Measurements from ENCODE around the gene RHOD.

DNA sequence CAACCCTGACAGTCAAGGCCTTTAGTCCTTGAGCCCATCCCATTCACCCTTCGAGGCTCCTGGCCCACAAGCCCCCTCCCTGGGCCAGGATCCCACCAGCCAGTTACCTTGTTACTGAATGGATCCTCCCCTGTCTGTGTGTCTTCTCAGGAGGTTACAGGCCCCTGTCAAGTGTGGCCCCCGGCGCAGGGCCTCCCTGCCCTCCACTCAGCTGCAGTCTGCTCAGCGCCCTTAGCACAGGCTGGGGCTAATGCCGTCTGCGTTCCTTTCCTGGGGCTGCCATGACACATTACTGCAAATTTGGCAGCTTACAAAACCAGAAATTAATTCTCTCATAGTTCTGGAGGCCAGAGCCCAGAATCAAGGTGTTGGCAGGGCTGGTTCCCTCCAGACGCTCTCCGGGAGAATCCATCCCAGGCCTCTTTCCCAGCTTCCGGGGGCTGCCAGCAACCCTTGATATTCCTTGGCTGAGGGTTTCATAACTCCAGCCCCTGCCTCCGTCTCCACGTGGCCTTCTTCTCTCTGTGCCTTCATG lies 43.1 kb upstream of the RHOD start:
- TF ChIP-seq POLR2AphosphoS5 (IDR thresholded peaks at IDR 0.05; ENCODE audit: borderline replicate concordance, low read depth, low read length) (no peak), FOXP2 (optimal IDR thresholded peaks at IDR 0.05; ENCODE audit: control extremely low read depth, extremely low read length, insufficient read depth) (no peak), EZH2 (IDR thresholded peaks at IDR 0.05) (no peak)
